GM06990 (cell line): ENCODE results near the gene DNAJB13.

Experiments
- DNase-seq: peaks from one replicate; pipeline ENCODE4 v3.0.0-alpha.2; 2011; ENCODE audit not compliant: insufficient read length; ENCODE audit errors: extremely low read depth
- H3K27me3 ChIP-seq: replicated peaks from 2 replicates; pipeline ENCODE4 v1.6.0; 2011; ENCODE audit warnings: low read length; ENCODE audit not compliant: control insufficient read depth, insufficient read depth
- H3K36me3 ChIP-seq: 2 replicates; pipeline ENCODE4 v1.5.1; 2011; ENCODE audit warnings: low read length; ENCODE audit not compliant: control insufficient read depth, insufficient read depth
- H3K4me3 ChIP-seq: replicated peaks from 2 replicates; pipeline ENCODE4 v1.5.1; 2011; ENCODE audit warnings: low read depth, mild to moderate bottlenecking, control low read depth, low read length
- CTCF ChIP-seq: IDR thresholded peaks from 2 replicates; pipeline ENCODE4 v1.5.1; 2011; ENCODE audit warnings: low read length, control low read depth, mild to moderate bottlenecking, inconsistent platforms; ENCODE audit not compliant: insufficient read depth, poor library complexity, severe bottlenecking

The DNAJB13 gene

GRCh38 chr11:73996161-73996747, 45.4 kb downstream of the DNAJB13 start:
- Histone ChIP-seq H3K4me3 (no peak overlapping the region), H3K27me3 (no peaks in the 10 kb centered on the region), H3K36me3 (no peaks in the 10 kb centered on the region; the same call in 1 of the 2 replicates)
- no peak for TF ChIP-seq CTCF
- no peak for DNase-seq

GRCh38 chr11:73997120-73997770, 46.4 kb downstream of the DNAJB13 start:
- no peaks in the 10 kb centered on the region; the same call in 1 of the 2 replicates for H3K36me3 ChIP-seq

GRCh38 chr11:73998846-73999575, 48.2 kb downstream of the DNAJB13 start:
- no peak for TF ChIP-seq CTCF
- no peaks in the 10 kb centered on the region for H3K27me3 ChIP-seq
- no peak for DNase-seq
- H3K4me3 ChIP-seq: no peak overlapping the region
- peaks cover 2% of the 10 kb centered on the region; the same call in 1 of the 2 replicates for H3K36me3 ChIP-seq

More at GRCh38 chr11:73997120-73997770, 46.4 kb downstream of the DNAJB13 start:
- Histone ChIP-seq H3K4me3 (no peak overlapping the region), H3K27me3 (no peaks in the 10 kb centered on the region)
- DNase-seq: no peak
- TF ChIP-seq CTCF: peak; percentile 9

- no peak for DNase-seq
These were observed 48.9 kb downstream of the DNAJB13 start for GRCh38 chr11:73999581-74000306.

More at GRCh38 chr11:73999581-74000306, 48.9 kb downstream of the DNAJB13 start:
- Histone ChIP-seq H3K27me3 (no peaks in the 10 kb centered on the region), H3K36me3 (peaks cover 2% of the 10 kb centered on the region), H3K4me3 (no peak overlapping the region)
- no peak for TF ChIP-seq CTCF
